ENCODE data around the gene COL5A3. TPM values are rescaled to one million over a fixed set of nuclear protein-coding genes. Genes with fewer than 3 reads are reported as not detected.

COL5A3 gene
- total RNA-seq, 2 experiments from 2014 or later, result not detected

GRCh38 chr19:9937001-9937411 is 73.3 kb downstream of the COL5A3 start:
- no peak overlapping the region for H3K4me2 ChIP-seq (ENCODE audit: low read length)
- BruUV-seq (replicated peaks), result no TSS peak
- H3K4me1 ChIP-seq (ENCODE audit: insufficient read depth, low read length, poor library complexity, severe bottlenecking), result no peaks in the 10 kb centered on the region
- H2AFZ ChIP-seq (ENCODE audit: low read length), result no peak overlapping the region
- DNase-seq (ENCODE audit: low spot score), result no peak
- no peak for TF ChIP-seq EZH2phosphoT487 (IDR thresholded peaks at IDR 0.05; ENCODE audit: borderline replicate concordance, low read depth, low read length)
- no peak for TF ChIP-seq CTCF (conservative IDR thresholded peaks at IDR 0.05; ENCODE audit: low read length)
- POLR2A ChIA-PET, result interaction anchor here (0.7 kb wide), 1 partner anchor 54 kb away, joined by 4 read pairs; no protein-coding TSS in a partner anchor
- H3K9me2 ChIP-seq (ENCODE audit: insufficient read depth, low read length), result no peaks in the 10 kb centered on the region
- no peaks in the 10 kb centered on the region for H3K9me3 ChIP-seq (ENCODE audit: low read length)
- H3K4me3 ChIP-seq (ENCODE audit: low read depth, low read length, poor library complexity, severe bottlenecking), result no peak overlapping the region
- H3K79me2 ChIP-seq (ENCODE audit: insufficient read depth, low read depth, low read length), result no peaks in the 10 kb centered on the region
- H3K27ac ChIP-seq (ENCODE audit: low read depth, low read length, poor library complexity, severe bottlenecking), result no peak overlapping the region
- no peaks in the 10 kb centered on the region for H4K20me1 ChIP-seq (ENCODE audit: insufficient read depth, low read length)
- no peaks in the 10 kb centered on the region for H3K36me3 ChIP-seq (ENCODE audit: insufficient read depth, low read length)
- intact Hi-C loops (cut with micrococcal nuclease; ENCODE audit: unreplicated experiment), result no loop called here
- CTCF ChIA-PET (ENCODE audit: unreplicated experiment), result no interaction called here

- Histone ChIP-seq H3K4me2 (ENCODE audit: low read length) (no peak within 1 kb of the TSS), H3K9me2 (ENCODE audit: insufficient read depth, low read length) (no peaks in the 10 kb centered on the region), H3K9me3 (ENCODE audit: low read length) (no peaks in the 10 kb centered on the region), H3K4me3 (ENCODE audit: low read depth, low read length, poor library complexity, severe bottlenecking) (no peak within 1 kb of the TSS), H4K20me1 (ENCODE audit: insufficient read depth, low read length) (no peaks in the 10 kb centered on the region), H3K27ac (ENCODE audit: low read depth, low read length, poor library complexity, severe bottlenecking) (no peak within 1 kb of the TSS), H3K79me2 (ENCODE audit: insufficient read depth, low read depth, low read length) (no peaks in the 10 kb centered on the region), H3K4me1 (ENCODE audit: insufficient read depth, low read length, poor library complexity, severe bottlenecking) (no peaks in the 10 kb centered on the region), H2AFZ (ENCODE audit: low read length) (no peak within 1 kb of the TSS), H3K36me3 (ENCODE audit: insufficient read depth, low read length) (no peaks in the 10 kb centered on the region)
- BruUV-seq (replicated peaks), result no TSS peak
- no peak for TF ChIP-seq CTCF (conservative IDR thresholded peaks at IDR 0.05; ENCODE audit: low read length)
- no peak for TF ChIP-seq EZH2phosphoT487 (IDR thresholded peaks at IDR 0.05; ENCODE audit: borderline replicate concordance, low read depth, low read length)
- intact Hi-C loops (cut with micrococcal nuclease; ENCODE audit: unreplicated experiment), result no loop called here
- DNase-seq (ENCODE audit: low spot score), result no peak
- CTCF ChIA-PET (ENCODE audit: unreplicated experiment), result no interaction called here
- POLR2A ChIA-PET, result no interaction called here
Measured at GRCh38 chr19:9936326-9937000, 73.8 kb downstream of the COL5A3 start, which contains the start of gene OLFM2. Gene OLFM2, minus strand, starts transcription at chr19:9936515. Its CDS starts 149 bp downstream, at chr19:9936366.

- ChIA-PET POLR2A (no interaction called here), CTCF (ENCODE audit: unreplicated experiment) (no interaction called here)
- DNase-seq (ENCODE audit: low spot score), result no peak
- Histone ChIP-seq H3K79me2 (ENCODE audit: insufficient read depth, low read depth, low read length) (no peaks in the 10 kb centered on the region), H2AFZ (ENCODE audit: low read length) (no peak overlapping the region), H3K27ac (ENCODE audit: low read depth, low read length, poor library complexity, severe bottlenecking) (no peak overlapping the region), H3K4me1 (ENCODE audit: insufficient read depth, low read length, poor library complexity, severe bottlenecking) (no peaks in the 10 kb centered on the region), H3K36me3 (ENCODE audit: insufficient read depth, low read length) (no peaks in the 10 kb centered on the region), H3K4me2 (ENCODE audit: low read length) (no peak overlapping the region), H3K9me3 (ENCODE audit: low read length) (no peaks in the 10 kb centered on the region), H3K9me2 (ENCODE audit: insufficient read depth, low read length) (no peaks in the 10 kb centered on the region), H4K20me1 (ENCODE audit: insufficient read depth, low read length) (no peaks in the 10 kb centered on the region), H3K4me3 (ENCODE audit: low read depth, low read length, poor library complexity, severe bottlenecking) (no peak overlapping the region)
- no TSS peak for BruUV-seq (replicated peaks)
- intact Hi-C loops (cut with micrococcal nuclease; ENCODE audit: unreplicated experiment), result no loop called here
- TF ChIP-seq CTCF (conservative IDR thresholded peaks at IDR 0.05; ENCODE audit: low read length) (no peak), EZH2phosphoT487 (IDR thresholded peaks at IDR 0.05; ENCODE audit: borderline replicate concordance, low read depth, low read length) (no peak)
Measured at GRCh38 chr19:9935506-9936325, 74.6 kb downstream of the COL5A3 start.

Measured in OCI-LY7 (cell line).